ENCODE results near the gene EIF6. TPM values are rescaled to one million over a fixed set of nuclear protein-coding genes. Genes with fewer than 3 reads are reported as not detected.
A peak's percentile ranks its signal among the peaks of the same experiment; 100 is the strongest.

Gene EIF6
- total and polyA plus RNA-seq, 4 donors = 60.8 to 160 (median 106) TPM

DNA sequence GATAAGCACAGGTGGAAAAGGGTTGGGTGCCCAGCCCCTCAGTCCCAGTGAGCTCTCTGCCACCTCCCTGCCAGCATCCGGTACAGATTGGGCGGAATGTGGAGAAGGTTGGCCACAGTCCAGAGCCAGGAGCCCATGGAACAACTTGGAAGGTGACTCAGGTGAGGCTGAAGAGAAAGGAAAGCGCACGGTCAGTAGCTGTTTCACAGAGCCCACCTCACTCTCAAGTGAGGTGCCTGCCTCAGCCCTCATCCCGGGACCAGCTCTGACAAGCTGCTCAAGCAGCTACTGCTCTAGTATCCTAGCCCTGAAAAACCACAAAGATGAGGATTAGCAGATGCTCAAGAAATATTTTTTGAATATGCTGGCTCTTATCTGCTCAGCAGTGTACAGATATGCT, 5.5 kb downstream of the EIF6 start:
- TF ChIP-seq FOXA2 (IDR thresholded peaks at IDR 0.05) = no peak
- no peak for TF ChIP-seq FOXA1 (IDR thresholded peaks at IDR 0.05)
- no peak for TF ChIP-seq SP1 (IDR thresholded peaks at IDR 0.05)
- TF ChIP-seq RXRA (IDR thresholded peaks at IDR 0.05) = no peak
- no peak for TF ChIP-seq EGR1 (IDR thresholded peaks at IDR 0.05; ENCODE audit: low read depth in 2 of 2)
- TF ChIP-seq YY1 (IDR thresholded peaks at IDR 0.05) = no peak
- TF ChIP-seq, protein P1, sequence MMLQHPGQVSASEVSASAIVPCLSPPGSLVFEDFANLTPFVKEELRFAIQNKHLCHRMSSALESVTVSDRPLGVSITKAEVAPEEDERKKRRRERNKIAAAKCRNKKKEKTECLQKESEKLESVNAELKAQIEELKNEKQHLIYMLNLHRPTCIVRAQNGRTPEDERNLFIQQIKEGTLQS (IDR thresholded peaks at IDR 0.05) = no peak
- TF ChIP-seq NR2F2 (IDR thresholded peaks at IDR 0.05) = no peak
- no peak for TF ChIP-seq CTCF (IDR thresholded peaks at IDR 0.05; ENCODE audit: low read depth, low read length, missing input control)
- no peak for TF ChIP-seq HNF4A (conservative IDR thresholded peaks at IDR 0.05)
- TF ChIP-seq HNF4G (IDR thresholded peaks at IDR 0.05) = no peak
- TF ChIP-seq GABPA (IDR thresholded peaks at IDR 0.05 in 1 of 2, conservative IDR thresholded peaks at IDR 0.05 in 1 of 2) = no peak
- no peak for TF ChIP-seq TAF1 (conservative IDR thresholded peaks at IDR 0.05)
- no peak for TF ChIP-seq JUND (IDR thresholded peaks at IDR 0.05)
- TF ChIP-seq, protein P2, sequence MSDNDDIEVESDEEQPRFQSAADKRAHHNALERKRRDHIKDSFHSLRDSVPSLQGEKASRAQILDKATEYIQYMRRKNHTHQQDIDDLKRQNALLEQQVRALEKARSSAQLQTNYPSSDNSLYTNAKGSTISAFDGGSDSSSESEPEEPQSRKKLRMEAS (IDR thresholded peaks at IDR 0.05) = no peak
- no peak for TF ChIP-seq RAD21 (IDR thresholded peaks at IDR 0.05)
- Histone ChIP-seq H3K27ac (ENCODE audit: low read depth in 1 of 2, low read length in 2 of 2) (no peak overlapping the region), H3K4me3 (ENCODE audit: low read depth in 1 of 3, low read length in 3 of 3) (no peak overlapping the region), H3K4me1 (ENCODE audit: control insufficient read depth in 4 of 4, insufficient read depth in 4 of 4, low read length in 3 of 4) (peaks cover 3 to 18% (median 15%) of the 10 kb centered on the region in 4 donors), H3K27me3 (ENCODE audit: control insufficient read depth in 4 of 4, insufficient read depth in 4 of 4, low read length in 3 of 4) (no peaks in the 10 kb centered on the region), H3K9ac (ENCODE audit: low read depth in 1 of 2, low read length in 2 of 2) (no peak overlapping the region), H3K36me3 (ENCODE audit: control insufficient read depth in 4 of 4, insufficient read depth in 3 of 4, low read depth in 1 of 4, low read length in 3 of 4) (peaks cover 13 to 28% (median 23%) of the 10 kb centered on the region in 4 donors), H3K9me3 (ENCODE audit: control insufficient read depth in 4 of 4, low read length in 3 of 4) (no peaks in the 10 kb centered on the region)
- DNase-seq (ENCODE audit: low spot score) = no peak
- 94% methylated on average over 5 of the region's 5 CpGs for WGBS

DNA sequence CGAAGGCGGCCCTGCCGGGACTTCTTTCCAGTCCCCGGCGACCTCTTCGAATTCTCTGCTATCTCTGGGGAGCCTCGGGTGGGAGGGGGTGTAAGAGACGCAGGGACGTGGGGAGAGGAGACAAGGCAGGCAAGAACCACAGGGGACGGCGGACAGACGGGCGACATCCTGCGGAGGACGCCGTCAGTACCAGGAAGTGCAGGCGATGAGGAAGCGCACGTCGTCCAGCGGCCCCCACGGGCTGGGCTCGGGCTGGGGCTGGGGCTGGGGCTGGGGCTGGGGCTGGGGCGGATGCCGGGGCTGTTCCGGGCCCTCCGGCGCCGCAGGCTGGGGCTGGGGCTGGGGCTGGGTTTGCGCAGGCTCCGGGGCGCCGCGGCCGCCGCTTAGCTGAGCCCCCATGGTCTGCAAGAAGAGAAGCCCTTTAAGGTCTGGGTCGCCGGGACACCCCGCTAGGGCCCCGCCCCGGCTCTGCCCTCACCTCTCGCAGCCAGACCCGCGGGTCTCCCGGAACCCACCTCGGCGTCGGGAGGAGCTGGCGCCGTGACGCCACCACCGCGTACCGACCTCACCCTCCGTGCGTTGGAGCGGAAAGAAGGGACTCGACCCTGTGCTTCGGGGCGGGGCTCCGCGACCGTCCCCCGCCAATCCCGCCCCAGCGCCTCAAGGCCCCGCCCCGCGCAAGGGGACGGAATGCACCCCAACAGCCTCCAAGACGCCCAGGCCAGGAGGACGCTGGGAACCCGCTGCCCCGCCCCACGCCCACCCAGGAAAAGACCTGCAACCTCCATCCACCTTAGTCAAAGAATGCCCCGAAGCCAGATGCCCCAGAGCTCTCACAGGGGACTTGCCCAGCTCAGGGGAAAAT, 6.8 kb downstream of the EIF6 start, which contains the start of gene MMP24OS:
Gene MMP24OS (minus strand): TSS at position 592 of the 865 bp plus-strand sequence. CDS start 193 bp downstream, at position 399.
- Histone ChIP-seq H3K27ac (ENCODE audit: low read depth in 1 of 2, low read length in 2 of 2) (peak within 1 kb of the TSS; percentile 90 to 91), H3K9me3 (ENCODE audit: control insufficient read depth in 4 of 4, low read length in 3 of 4) (no peaks in the 10 kb centered on the region), H3K27me3 (ENCODE audit: control insufficient read depth in 4 of 4, insufficient read depth in 4 of 4, low read length in 3 of 4) (no peaks in the 10 kb centered on the region), H3K9ac (ENCODE audit: low read depth in 1 of 2, low read length in 2 of 2) (peak within 1 kb of the TSS; percentile 72 to 94), H3K4me1 (ENCODE audit: control insufficient read depth in 4 of 4, insufficient read depth in 4 of 4, low read length in 3 of 4) (peaks cover 0 to 14% (median 7%) of the 10 kb centered on the region in 4 donors), H3K4me3 (ENCODE audit: low read depth in 1 of 3, low read length in 3 of 3) (peak within 1 kb of the TSS; percentile 82 to 89 (median 87)), H3K36me3 (ENCODE audit: control insufficient read depth in 4 of 4, insufficient read depth in 3 of 4, low read depth in 1 of 4, low read length in 3 of 4) (peaks cover 13 to 28% (median 23%) of the 10 kb centered on the region in 4 donors)
- under 1% methylated on average over 76 of the region's 76 CpGs for WGBS
- peak; percentile 87 for DNase-seq (ENCODE audit: low spot score)
- TF ChIP-seq, protein P1 (IDR thresholded peaks at IDR 0.05) = no peak
- TF ChIP-seq FOXA2 (IDR thresholded peaks at IDR 0.05) (no peak), JUND (IDR thresholded peaks at IDR 0.05) (peak in 1 of 2 donors; percentile 16), TAF1 (conservative IDR thresholded peaks at IDR 0.05) (peak; percentile 59), RXRA (IDR thresholded peaks at IDR 0.05) (peak in 1 of 2 donors; percentile 17), HNF4A (conservative IDR thresholded peaks at IDR 0.05) (peak in 1 of 2 donors; percentile 27), EGR1 (IDR thresholded peaks at IDR 0.05; ENCODE audit: low read depth in 2 of 2) (no peak), NR2F2 (IDR thresholded peaks at IDR 0.05) (peak; percentile 26), GABPA (IDR thresholded peaks at IDR 0.05 in 1 of 2, conservative IDR thresholded peaks at IDR 0.05 in 1 of 2) (peak in 1 of 2 donors; percentile 45), CTCF (IDR thresholded peaks at IDR 0.05; ENCODE audit: low read depth, low read length, missing input control) (no peak), SP1 (IDR thresholded peaks at IDR 0.05) (peak; percentile 65), RAD21 (IDR thresholded peaks at IDR 0.05) (peak in 1 of 2 donors; percentile 16)
- TF ChIP-seq, protein P3, sequence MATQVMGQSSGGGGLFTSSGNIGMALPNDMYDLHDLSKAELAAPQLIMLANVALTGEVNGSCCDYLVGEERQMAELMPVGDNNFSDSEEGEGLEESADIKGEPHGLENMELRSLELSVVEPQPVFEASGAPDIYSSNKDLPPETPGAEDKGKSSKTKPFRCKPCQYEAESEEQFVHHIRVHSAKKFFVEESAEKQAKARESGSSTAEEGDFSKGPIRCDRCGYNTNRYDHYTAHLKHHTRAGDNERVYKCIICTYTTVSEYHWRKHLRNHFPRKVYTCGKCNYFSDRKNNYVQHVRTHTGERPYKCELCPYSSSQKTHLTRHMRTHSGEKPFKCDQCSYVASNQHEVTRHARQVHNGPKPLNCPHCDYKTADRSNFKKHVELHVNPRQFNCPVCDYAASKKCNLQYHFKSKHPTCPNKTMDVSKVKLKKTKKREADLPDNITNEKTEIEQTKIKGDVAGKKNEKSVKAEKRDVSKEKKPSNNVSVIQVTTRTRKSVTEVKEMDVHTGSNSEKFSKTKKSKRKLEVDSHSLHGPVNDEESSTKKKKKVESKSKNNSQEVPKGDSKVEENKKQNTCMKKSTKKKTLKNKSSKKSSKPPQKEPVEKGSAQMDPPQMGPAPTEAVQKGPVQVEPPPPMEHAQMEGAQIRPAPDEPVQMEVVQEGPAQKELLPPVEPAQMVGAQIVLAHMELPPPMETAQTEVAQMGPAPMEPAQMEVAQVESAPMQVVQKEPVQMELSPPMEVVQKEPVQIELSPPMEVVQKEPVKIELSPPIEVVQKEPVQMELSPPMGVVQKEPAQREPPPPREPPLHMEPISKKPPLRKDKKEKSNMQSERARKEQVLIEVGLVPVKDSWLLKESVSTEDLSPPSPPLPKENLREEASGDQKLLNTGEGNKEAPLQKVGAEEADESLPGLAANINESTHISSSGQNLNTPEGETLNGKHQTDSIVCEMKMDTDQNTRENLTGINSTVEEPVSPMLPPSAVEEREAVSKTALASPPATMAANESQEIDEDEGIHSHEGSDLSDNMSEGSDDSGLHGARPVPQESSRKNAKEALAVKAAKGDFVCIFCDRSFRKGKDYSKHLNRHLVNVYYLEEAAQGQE (IDR thresholded peaks at IDR 0.05) = peak; percentile 51
- TF ChIP-seq, protein P4, sequence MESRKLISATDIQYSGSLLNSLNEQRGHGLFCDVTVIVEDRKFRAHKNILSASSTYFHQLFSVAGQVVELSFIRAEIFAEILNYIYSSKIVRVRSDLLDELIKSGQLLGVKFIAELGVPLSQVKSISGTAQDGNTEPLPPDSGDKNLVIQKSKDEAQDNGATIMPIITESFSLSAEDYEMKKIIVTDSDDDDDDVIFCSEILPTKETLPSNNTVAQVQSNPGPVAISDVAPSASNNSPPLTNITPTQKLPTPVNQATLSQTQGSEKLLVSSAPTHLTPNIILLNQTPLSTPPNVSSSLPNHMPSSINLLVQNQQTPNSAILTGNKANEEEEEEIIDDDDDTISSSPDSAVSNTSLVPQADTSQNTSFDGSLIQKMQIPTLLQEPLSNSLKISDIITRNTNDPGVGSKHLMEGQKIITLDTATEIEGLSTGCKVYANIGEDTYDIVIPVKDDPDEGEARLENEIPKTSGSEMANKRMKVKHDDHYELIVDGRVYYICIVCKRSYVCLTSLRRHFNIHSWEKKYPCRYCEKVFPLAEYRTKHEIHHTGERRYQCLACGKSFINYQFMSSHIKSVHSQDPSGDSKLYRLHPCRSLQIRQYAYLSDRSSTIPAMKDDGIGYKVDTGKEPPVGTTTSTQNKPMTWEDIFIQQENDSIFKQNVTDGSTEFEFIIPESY (IDR thresholded peaks at IDR 0.05) = no peak

Data from liver (tissue), 9 donors.